ENCODE measurements around the gene PRKCA.

Gene PRKCA

DNA sequence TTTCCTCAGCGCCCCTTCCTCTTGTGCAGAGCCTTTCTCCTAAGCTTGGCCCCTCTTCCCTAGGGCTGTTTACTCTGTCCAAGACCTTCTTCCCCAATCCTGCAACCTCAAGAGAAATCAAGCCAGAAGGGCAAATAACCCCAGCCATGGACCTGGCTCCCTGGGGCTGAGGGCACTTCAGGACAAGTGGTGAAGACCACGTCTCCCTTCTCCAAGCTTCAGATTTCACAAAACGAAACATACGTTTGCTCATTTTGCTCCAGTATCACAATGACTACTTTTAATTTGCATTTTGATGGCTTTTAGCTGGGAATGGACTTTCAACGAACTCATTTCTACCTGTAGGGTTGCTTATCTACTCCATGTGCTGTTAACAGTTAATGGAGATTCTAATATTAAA lies 392.7 kb downstream of the PRKCA start:
- no peak overlapping the region for H3K9ac ChIP-seq (ENCODE audit: insufficient read length, low read depth)

DNA sequence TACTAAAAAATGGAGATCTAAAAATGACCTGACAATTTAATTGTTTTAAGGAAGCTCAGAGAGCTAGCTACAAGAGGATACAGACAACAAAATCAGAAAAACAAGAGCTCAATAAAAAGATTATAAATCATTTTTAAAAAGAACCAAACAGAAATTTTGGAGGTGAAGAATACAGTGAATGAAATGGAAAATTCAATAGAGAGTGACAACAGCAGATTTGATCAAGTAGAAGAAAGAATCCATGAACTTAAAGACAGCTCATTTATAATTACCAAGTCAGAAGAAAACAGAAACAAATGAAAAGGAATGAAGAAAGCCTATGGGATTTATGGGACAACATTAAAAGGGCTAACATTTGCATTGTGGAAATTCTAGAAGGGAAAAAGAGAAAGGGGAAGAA lies 395.9 kb downstream of the PRKCA start:
- DNase-seq (ENCODE audit: low read depth, low spot score), result no peak
- Histone ChIP-seq H3K36me3 (ENCODE audit: insufficient read depth, insufficient read length, low read length) (no peaks in the 10 kb centered on the region), H3K4me3 (ENCODE audit: insufficient read length, low read depth) (no peak overlapping the region), H3K27me3 (ENCODE audit: insufficient read depth, insufficient read length) (no peaks in the 10 kb centered on the region), H3K9me3 (ENCODE audit: insufficient read depth, low read length) (no peaks in the 10 kb centered on the region), H3K9ac (ENCODE audit: insufficient read length, low read depth) (no peak overlapping the region), H3K4me1 (ENCODE audit: insufficient read depth, insufficient read length) (no peaks in the 10 kb centered on the region)
- no peak for TF ChIP-seq SUZ12 (IDR thresholded peaks at IDR 0.05; ENCODE audit: extremely low read depth, insufficient read depth, insufficient read length)
- no peak for TF ChIP-seq ZNF274 (IDR thresholded peaks at IDR 0.05; ENCODE audit: low read depth, low read length)
- no peak for TF ChIP-seq YY1 (IDR thresholded peaks at IDR 0.05; ENCODE audit: insufficient read depth, insufficient read length)

More for the DNA sequence above, 392.7 kb downstream of the PRKCA start:
- Histone ChIP-seq H3K4me3 (ENCODE audit: insufficient read length, low read depth) (no peak overlapping the region), H3K27me3 (ENCODE audit: insufficient read depth, insufficient read length) (no peaks in the 10 kb centered on the region), H3K36me3 (ENCODE audit: insufficient read depth, insufficient read length, low read length) (peaks cover 6% of the 10 kb centered on the region), H3K4me1 (ENCODE audit: insufficient read depth, insufficient read length) (peaks cover 2% of the 10 kb centered on the region), H3K9me3 (ENCODE audit: insufficient read depth, low read length) (no peaks in the 10 kb centered on the region)
- no peak for DNase-seq (ENCODE audit: low read depth, low spot score)
- TF ChIP-seq SUZ12 (IDR thresholded peaks at IDR 0.05; ENCODE audit: extremely low read depth, insufficient read depth, insufficient read length), result no peak
- TF ChIP-seq YY1 (IDR thresholded peaks at IDR 0.05; ENCODE audit: insufficient read depth, insufficient read length), result no peak
- TF ChIP-seq ZNF274 (IDR thresholded peaks at IDR 0.05; ENCODE audit: low read depth, low read length), result no peak

DNA sequence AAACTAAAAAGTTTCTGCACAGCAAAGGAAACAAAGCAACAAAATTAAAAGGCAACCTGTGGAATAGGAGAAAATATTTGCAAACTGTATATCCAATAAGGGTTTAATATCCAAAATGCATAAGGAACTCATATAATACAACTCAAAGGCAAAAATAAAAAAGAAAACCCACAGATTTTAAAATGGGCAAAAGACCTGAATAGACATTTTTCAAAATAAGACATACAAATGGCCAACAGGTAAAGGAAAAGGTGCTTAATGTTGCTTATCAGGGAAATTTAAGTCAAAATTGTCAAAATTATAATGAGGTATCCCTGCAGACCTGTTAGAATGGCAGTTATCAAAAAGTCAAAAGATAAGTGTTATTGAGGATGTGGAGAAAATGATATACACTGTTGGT lies 399.0 kb downstream of the PRKCA start:
- no peak for DNase-seq (ENCODE audit: low read depth, low spot score)
- H3K4me1 ChIP-seq (ENCODE audit: insufficient read depth, insufficient read length), result no peaks in the 10 kb centered on the region
- no peak overlapping the region for H3K9ac ChIP-seq (ENCODE audit: insufficient read length, low read depth)
- no peak overlapping the region for H3K4me3 ChIP-seq (ENCODE audit: insufficient read length, low read depth)
- H3K9me3 ChIP-seq (ENCODE audit: insufficient read depth, low read length), result no peaks in the 10 kb centered on the region
- H3K36me3 ChIP-seq (ENCODE audit: insufficient read depth, insufficient read length, low read length), result no peaks in the 10 kb centered on the region
- H3K27me3 ChIP-seq (ENCODE audit: insufficient read depth, insufficient read length), result no peaks in the 10 kb centered on the region
- TF ChIP-seq YY1 (IDR thresholded peaks at IDR 0.05; ENCODE audit: insufficient read depth, insufficient read length) (no peak), SUZ12 (IDR thresholded peaks at IDR 0.05; ENCODE audit: extremely low read depth, insufficient read depth, insufficient read length) (no peak), ZNF274 (IDR thresholded peaks at IDR 0.05; ENCODE audit: low read depth, low read length) (no peak)

DNA sequence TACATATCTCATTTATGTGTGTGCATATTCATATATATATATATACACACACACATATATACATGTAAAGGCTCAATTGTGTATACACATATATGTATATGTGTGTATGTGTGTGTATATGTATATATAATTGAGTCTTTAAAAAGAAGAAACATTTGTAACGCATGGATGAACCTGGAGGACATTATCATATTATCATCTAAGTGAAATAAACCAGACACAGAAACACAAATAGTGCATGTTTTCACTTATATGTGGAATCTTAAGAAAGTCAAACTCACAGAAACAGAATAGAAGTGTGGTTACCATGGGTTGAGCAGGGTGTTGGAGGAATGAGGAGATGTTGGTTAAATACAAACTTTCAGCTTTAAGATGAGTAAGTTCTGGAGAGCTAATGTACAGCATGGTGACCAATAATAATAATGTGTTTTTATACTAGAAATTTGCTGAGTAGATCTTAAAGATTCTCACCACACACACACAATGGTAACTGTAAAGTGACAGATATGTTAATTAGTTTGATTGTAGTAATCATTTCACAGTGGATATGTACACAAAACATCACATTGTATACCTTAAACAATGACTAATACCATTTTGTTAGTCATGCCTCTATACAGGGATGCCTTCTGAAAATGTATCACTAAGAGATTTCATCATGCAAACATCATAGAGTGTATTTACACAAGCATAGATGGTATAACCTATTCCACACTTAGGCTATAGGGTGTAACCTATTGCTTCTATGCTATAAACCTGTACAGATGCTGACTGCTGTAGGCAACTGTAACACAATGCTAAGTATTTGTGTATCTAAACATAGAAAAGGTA lies 399.9 kb downstream of the PRKCA start:
- TF ChIP-seq SUZ12 (IDR thresholded peaks at IDR 0.05; ENCODE audit: extremely low read depth, insufficient read depth, insufficient read length) (no peak), ZNF274 (IDR thresholded peaks at IDR 0.05; ENCODE audit: low read depth, low read length) (no peak), YY1 (IDR thresholded peaks at IDR 0.05; ENCODE audit: insufficient read depth, insufficient read length) (no peak)
- H3K4me1 ChIP-seq (ENCODE audit: insufficient read depth, insufficient read length), result no peaks in the 10 kb centered on the region
- no peak for DNase-seq (ENCODE audit: low read depth, low spot score)

DNA sequence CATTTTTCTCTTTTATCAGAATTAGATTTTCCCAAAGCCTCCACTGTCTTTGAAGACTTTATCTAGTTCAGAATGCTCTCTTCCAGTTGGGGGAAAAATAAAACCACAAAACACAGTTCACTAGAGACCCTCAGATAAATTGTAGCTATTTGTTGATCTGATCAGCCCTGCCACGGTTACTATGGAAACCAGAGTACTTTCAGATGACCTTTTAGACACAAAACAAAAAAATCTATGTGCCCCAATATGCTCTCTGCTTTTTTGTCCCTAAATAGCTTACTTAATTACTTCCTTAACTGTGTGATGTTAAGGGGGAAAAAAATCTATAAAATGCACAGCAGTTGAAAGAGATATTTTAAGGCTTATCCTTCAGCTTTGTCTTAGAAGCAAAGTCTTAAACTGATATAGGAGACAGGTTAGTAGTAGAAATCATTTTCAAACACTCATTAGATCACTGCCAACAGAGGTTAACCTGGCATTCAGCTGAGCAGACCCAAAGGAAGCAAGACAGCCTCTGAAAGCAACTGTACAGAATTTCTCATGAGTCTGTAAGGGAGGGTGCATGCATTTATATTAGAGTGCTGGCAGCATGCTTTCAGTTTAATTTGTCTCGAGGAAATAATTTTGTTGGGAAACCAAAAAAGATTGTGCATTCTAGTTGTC lies 402.6 kb downstream of the PRKCA start:
- TF ChIP-seq SUZ12 (IDR thresholded peaks at IDR 0.05; ENCODE audit: extremely low read depth, insufficient read depth, insufficient read length) (no peak), YY1 (IDR thresholded peaks at IDR 0.05; ENCODE audit: insufficient read depth, insufficient read length) (no peak)
- Histone ChIP-seq H3K4me1 (ENCODE audit: insufficient read depth, insufficient read length) (no peaks in the 10 kb centered on the region), H3K9ac (ENCODE audit: insufficient read length, low read depth) (no peak overlapping the region), H3K36me3 (ENCODE audit: insufficient read depth, insufficient read length, low read length) (no peaks in the 10 kb centered on the region), H3K9me3 (ENCODE audit: insufficient read depth, low read length) (no peaks in the 10 kb centered on the region), H3K4me3 (ENCODE audit: insufficient read length, low read depth) (no peak overlapping the region), H3K27me3 (ENCODE audit: insufficient read depth, insufficient read length) (no peaks in the 10 kb centered on the region)
- DNase-seq (ENCODE audit: low read depth, low spot score), result no peak

More for the DNA sequence above, 399.9 kb downstream of the PRKCA start:
- no peak overlapping the region for H3K4me3 ChIP-seq (ENCODE audit: insufficient read length, low read depth)
- no peaks in the 10 kb centered on the region for H3K9me3 ChIP-seq (ENCODE audit: insufficient read depth, low read length)
- H3K9ac ChIP-seq (ENCODE audit: insufficient read length, low read depth), result no peak overlapping the region
- no peaks in the 10 kb centered on the region for H3K27me3 ChIP-seq (ENCODE audit: insufficient read depth, insufficient read length)
- H3K36me3 ChIP-seq (ENCODE audit: insufficient read depth, insufficient read length, low read length), result no peaks in the 10 kb centered on the region

DNA sequence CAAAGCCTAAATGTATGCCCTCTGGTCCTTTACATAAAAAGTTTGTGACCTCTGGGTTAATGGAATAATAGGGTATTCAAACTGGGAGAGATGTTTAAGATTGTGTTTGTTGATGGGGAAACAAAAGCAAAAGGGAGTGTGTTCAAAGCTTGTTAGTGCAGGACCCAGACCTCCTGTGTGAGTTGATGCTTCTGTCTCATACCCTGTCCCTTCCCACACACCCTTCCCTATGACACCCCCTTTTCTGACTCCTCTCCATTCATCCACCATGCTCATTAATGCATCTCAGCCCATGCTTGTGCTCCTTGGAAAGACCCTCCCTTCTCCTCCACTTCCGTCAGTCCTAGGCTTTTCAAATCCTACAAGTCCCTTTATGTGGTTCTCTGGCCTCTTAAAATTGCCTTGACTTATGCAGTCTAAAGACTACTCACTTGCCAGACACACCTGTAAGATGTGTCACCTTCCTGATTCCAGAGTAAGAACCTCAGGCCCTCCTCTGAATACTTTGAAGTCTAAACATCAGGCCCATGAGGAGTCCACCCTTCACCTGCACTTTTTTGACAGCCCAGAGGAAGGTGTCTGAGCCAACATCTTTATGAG lies 404.5 kb downstream of the PRKCA start:
- TF ChIP-seq YY1 (IDR thresholded peaks at IDR 0.05; ENCODE audit: insufficient read depth, insufficient read length), result no peak
- TF ChIP-seq SUZ12 (IDR thresholded peaks at IDR 0.05; ENCODE audit: extremely low read depth, insufficient read depth, insufficient read length), result no peak
- no peak for TF ChIP-seq ZNF274 (IDR thresholded peaks at IDR 0.05; ENCODE audit: low read depth, low read length)
- H3K9me3 ChIP-seq (ENCODE audit: insufficient read depth, low read length), result no peaks in the 10 kb centered on the region
- H3K9ac ChIP-seq (ENCODE audit: insufficient read length, low read depth), result no peak overlapping the region
- H3K4me3 ChIP-seq (ENCODE audit: insufficient read length, low read depth), result no peak overlapping the region
- DNase-seq (ENCODE audit: low read depth, low spot score), result no peak
- no peaks in the 10 kb centered on the region for H3K4me1 ChIP-seq (ENCODE audit: insufficient read depth, insufficient read length)
- no peaks in the 10 kb centered on the region for H3K27me3 ChIP-seq (ENCODE audit: insufficient read depth, insufficient read length)
- no peaks in the 10 kb centered on the region for H3K36me3 ChIP-seq (ENCODE audit: insufficient read depth, insufficient read length, low read length)

DNA sequence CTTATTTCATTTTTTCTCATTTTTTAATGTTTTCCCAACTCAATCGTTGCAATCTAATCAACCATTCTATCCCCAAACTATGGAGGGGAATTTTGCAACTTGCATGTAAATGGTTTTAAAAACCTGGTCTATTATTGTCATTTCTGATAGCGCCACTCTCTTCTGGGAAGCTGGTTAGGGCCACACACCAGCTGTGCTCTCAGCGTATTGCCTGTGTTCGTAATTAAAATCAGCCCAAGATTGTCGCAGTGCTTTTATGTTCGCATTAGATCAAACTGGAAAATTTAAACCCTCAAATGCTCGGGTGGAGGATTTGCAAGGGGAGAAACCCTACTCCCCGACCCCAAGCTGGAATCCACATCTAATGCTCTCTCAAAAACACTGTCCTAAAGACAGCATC lies 409.0 kb downstream of the PRKCA start:
- no peak for DNase-seq (ENCODE audit: low read depth, low spot score)
- no peak overlapping the region for H3K4me3 ChIP-seq (ENCODE audit: insufficient read length, low read depth)
- H3K27me3 ChIP-seq (ENCODE audit: insufficient read depth, insufficient read length), result no peaks in the 10 kb centered on the region
- TF ChIP-seq SUZ12 (IDR thresholded peaks at IDR 0.05; ENCODE audit: extremely low read depth, insufficient read depth, insufficient read length) (no peak), ZNF274 (IDR thresholded peaks at IDR 0.05; ENCODE audit: low read depth, low read length) (no peak), YY1 (IDR thresholded peaks at IDR 0.05; ENCODE audit: insufficient read depth, insufficient read length) (no peak)
- no peak overlapping the region for H3K9ac ChIP-seq (ENCODE audit: insufficient read length, low read depth)
- H3K4me1 ChIP-seq (ENCODE audit: insufficient read depth, insufficient read length), result peaks cover 11% of the 10 kb centered on the region
- H3K36me3 ChIP-seq (ENCODE audit: insufficient read depth, insufficient read length, low read length), result no peaks in the 10 kb centered on the region
- H3K9me3 ChIP-seq (ENCODE audit: insufficient read depth, low read length), result no peaks in the 10 kb centered on the region

Data from NT2/D1 (cell line).